Cerebellar nuclear complex (tissue), 1 donor: ENCODE results near the gene RAB22A.
"Not testable (repeated sequence)": the region's sequence is repeated elsewhere in the genome, so short reads cannot be mapped to it uniquely, and the experiment has no call there.

ENCODE experiments used
- DNase-seq, 2 experiments: peaks; one replicate each; lab custom pipeline; 2025; lab: John Stamatoyannopoulos, UW

RAB22A gene

DNA sequence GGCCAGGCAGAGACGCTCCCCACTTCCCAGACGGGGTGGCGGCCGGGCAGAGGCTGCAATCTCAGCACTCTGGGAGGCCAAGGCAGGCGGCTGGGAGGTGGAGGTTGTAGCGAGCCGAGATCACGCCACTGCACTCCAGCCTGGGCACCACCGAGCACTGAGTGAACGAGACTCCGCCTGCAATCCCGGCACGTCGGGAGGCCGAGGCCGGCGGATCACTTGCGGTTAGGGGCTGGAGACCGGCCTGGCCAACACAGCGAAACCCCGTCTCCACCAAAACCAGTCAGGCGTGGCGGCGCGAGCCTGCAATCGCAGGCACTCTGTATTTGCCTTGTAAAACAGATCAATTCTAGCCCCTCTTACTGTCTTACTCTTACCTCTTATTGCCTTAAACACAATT is 105.3 kb downstream of the RAB22A start:
- not testable (repeated sequence) for DNase-seq

DNA sequence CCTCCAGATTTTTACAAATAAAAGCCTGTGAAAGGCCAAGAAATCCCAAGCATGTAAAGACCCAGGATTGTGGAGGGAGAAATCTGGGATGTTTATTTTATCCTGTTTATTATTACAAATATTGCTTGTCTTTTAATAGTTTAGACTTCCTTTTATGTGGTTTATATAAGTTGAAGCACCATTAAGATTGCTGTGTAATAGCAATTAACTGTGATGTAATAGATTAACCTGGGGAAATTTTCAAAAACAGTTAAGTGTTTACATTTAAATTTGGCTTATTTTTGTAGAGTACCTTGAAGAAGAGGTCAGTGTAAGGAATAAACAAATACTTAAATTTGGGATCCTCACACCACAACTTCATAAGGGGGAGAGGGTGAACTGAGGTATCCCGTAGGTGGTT is 106.5 kb downstream of the RAB22A start:
- DNase-seq: no peak

DNA sequence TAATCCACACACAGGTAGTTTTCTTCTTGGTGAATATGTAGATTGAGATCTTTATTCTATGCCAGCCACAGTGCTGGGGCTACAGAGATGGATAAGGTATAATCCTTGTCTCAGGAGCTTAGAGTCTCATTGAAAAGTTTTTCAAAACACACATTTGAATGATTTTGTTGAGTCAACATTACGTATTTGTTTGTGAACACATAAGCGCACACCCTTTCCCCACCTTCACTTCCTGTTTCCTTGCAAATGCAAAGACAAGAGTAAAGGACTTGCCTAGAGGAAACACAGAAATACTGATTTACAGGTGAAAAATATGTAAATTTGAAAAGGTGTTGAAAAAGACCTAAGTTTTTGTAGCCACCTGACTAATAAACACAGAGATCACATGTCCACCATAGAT is 107.3 kb downstream of the RAB22A start:
- no peak for DNase-seq
